GM19463 (cell line): Measurements from ENCODE around the gene OR8S1.
"Not testable (repeated sequence)": the region's sequence is repeated elsewhere in the genome, so short reads cannot be mapped to it uniquely, and the experiment has no call there.

Source experiments
- ATAC-seq: cut with Tn5 transposase; IDR thresholded peaks from one replicate; pipeline ENCODE4 v1.9.1; 2021; ENCODE audit warnings: mild to moderate bottlenecking, moderate library complexity; ENCODE audit not compliant: unreplicated experiment

The OR8S1 gene

GRCh38 chr12:48553666-48554343, 28.4 kb downstream of the OR8S1 start:
- not testable (repeated sequence) for ATAC-seq

- no peak for ATAC-seq
Observed at GRCh38 chr12:48556631-48557030, 31.2 kb downstream of the OR8S1 start.

DNA sequence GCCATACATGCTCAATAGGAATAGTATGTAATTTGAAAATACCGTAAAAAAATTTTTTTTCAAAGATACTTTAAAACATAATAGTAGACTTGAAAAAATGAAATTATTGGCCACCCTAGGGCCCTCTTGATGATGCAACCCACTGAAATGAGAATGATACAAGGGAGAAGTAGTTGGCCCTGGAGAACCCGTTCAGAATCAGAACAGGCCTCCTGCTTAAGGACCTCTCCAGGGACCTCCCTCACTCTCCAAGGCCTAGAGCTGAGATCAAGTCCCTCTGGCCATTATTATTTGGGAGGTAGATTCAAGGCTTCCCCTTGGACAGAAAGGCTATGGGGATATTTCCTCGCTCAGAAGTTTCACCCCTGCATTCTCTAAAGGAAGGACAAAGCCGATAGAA, 32.5 kb downstream of the OR8S1 start:
- ATAC-seq: no peak

DNA sequence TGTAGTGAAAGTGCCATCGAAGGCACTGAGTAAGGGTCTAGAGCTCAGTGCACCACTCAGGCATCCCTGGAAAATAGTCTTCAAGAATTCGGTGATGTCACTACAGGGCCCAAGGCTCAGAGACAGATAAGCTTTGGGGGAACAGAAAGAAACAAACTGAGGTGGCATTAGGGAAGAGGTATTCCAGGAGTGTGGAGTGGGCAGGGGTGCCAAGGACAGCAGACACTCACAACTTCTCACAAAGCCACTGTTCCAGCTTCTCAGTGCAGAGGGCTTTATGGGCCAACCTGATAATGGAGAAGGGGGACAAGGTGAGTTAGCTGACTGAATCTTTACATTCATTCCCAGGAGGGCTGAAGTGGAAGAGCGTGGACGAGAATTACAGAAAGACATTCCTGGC, 42.3 kb downstream of the OR8S1 start:
- no peak for ATAC-seq

DNA sequence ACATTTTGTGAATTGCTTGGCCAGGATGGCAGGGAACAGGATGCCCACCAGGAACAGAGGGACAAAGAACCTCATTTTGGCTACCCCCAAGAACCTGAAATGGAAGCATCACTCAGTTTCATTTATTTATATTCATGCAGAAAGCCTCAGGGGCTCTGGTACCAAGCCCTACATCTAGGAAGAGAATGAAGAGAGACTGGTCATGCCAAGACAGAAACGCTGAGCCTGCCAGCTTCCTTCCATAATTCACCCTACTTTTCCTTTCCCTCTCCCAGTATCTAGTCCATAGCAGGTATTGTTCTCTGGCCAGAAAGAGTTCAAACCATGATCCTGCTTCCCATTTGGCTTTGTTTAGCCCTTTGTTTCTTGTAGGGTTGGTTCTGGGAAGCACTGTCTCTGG, 44.5 kb downstream of the OR8S1 start, which contains the start of gene LALBA:
Gene LALBA (minus strand): TSS at position 101 of the 400 bp plus-strand sequence. CDS start 26 bp downstream, at position 75.
- ATAC-seq: no peak

- ATAC-seq: no peak
Observed at GRCh38 chr12:48572326-48572725, 46.9 kb downstream of the OR8S1 start.
